H1 (cell line): Measurements from ENCODE around the gene HOXA11.

Experiments
- CBX5 ChIP-seq: fragments of 300-800, 300-1000 bp; sonication (generic); IDR thresholded peaks from 2 replicates; pipeline ENCODE4 v1.7.1; 2016; ENCODE audit warnings: antibody characterized with exemption, low read length, low read depth
- GABPA ChIP-seq: IDR thresholded peaks from 2 replicates; pipeline ENCODE4 v1.6.1; 2011; ENCODE audit warnings: mild to moderate bottlenecking, low read length, moderate library complexity, borderline replicate concordance; ENCODE audit not compliant: insufficient read depth
- JUN ChIP-seq: IDR thresholded peaks from 2 replicates; pipeline ENCODE4 v1.6.1; 2011; ENCODE audit warnings: low read depth, mild to moderate bottlenecking, improper control_type of control experiment, low read length
- POLR2A ChIP-seq, 2 experiments: IDR thresholded peaks; 1 replicate in 1 of 2; 2 replicates in 1 of 2; pipeline ENCODE4 v1.6.1; 2011; ENCODE audit warnings: low read depth in 2 of 2, low read length in 2 of 2, mild to moderate bottlenecking in 2 of 2; ENCODE audit errors: control extremely low read depth in 1 of 2
- RAD21 ChIP-seq, 2 experiments: IDR thresholded peaks in 1 of 2; conservative IDR thresholded peaks in 1 of 2; 2 replicates each; pipeline ENCODE4 v1.6.1; 2011; ENCODE audit warnings: low read depth in 2 of 2, low read length in 2 of 2, improper control_type of control experiment in 1 of 2, inconsistent platforms in 1 of 2, mild to moderate bottlenecking in 1 of 2, moderate library complexity in 1 of 2
- SIN3A ChIP-seq, 2 experiments: IDR thresholded peaks in 1 of 2; conservative IDR thresholded peaks in 1 of 2; 2 replicates each; pipeline ENCODE4 v1.6.1; 2011 to 2012; ENCODE audit warnings: low read length in 2 of 2, improper control_type of control experiment in 1 of 2, low read depth in 1 of 2, mild to moderate bottlenecking in 1 of 2
- SIX5 ChIP-seq: IDR thresholded peaks from 2 replicates; pipeline ENCODE4 v1.6.1; 2011; ENCODE audit warnings: mild to moderate bottlenecking, low read depth, low read length
- SRF ChIP-seq: IDR thresholded peaks from 2 replicates; pipeline ENCODE4 v1.6.1; 2011; ENCODE audit warnings: mild to moderate bottlenecking, low read depth, low read length, moderate library complexity
- TAF1 ChIP-seq: IDR thresholded peaks from 2 replicates; pipeline ENCODE4 v1.6.1; 2011; ENCODE audit warnings: mild to moderate bottlenecking, low read depth, low read length
- TEAD4 ChIP-seq: IDR thresholded peaks from 2 replicates; pipeline ENCODE4 v1.6.1; 2012; ENCODE audit warnings: low read depth, low read length, inconsistent platforms, mixed read lengths
- TF ChIP-seq, protein P1 (sequence below), 3 experiments: IDR thresholded peaks; 1 replicate in 2 of 3; 2 replicates in 1 of 3; pipeline versions ENCODE4 v1.5.1 to v1.6.1; 2011; ENCODE audit warnings: low read length in 3 of 3, mild to moderate bottlenecking in 3 of 3, inconsistent platforms in 2 of 3, low read depth in 1 of 3, moderate library complexity in 1 of 3; ENCODE audit not compliant: insufficient read depth in 1 of 3; ENCODE audit errors: control extremely low read depth in 1 of 3
- TF ChIP-seq, protein P2 (sequence below): IDR thresholded peaks from 2 replicates; pipeline ENCODE4 v1.6.1; 2012; ENCODE audit warnings: inconsistent platforms
- TF ChIP-seq, protein P3 (sequence below): IDR thresholded peaks from 2 replicates; pipeline ENCODE4 v1.6.1; 2011; ENCODE audit warnings: low read length, improper control_type of control experiment
- TF ChIP-seq, protein P4 (sequence below): IDR thresholded peaks from 2 replicates; pipeline ENCODE4 v1.6.1; 2011; ENCODE audit warnings: low read depth, mild to moderate bottlenecking, low read length; ENCODE audit not compliant: insufficient read depth

DNA sequence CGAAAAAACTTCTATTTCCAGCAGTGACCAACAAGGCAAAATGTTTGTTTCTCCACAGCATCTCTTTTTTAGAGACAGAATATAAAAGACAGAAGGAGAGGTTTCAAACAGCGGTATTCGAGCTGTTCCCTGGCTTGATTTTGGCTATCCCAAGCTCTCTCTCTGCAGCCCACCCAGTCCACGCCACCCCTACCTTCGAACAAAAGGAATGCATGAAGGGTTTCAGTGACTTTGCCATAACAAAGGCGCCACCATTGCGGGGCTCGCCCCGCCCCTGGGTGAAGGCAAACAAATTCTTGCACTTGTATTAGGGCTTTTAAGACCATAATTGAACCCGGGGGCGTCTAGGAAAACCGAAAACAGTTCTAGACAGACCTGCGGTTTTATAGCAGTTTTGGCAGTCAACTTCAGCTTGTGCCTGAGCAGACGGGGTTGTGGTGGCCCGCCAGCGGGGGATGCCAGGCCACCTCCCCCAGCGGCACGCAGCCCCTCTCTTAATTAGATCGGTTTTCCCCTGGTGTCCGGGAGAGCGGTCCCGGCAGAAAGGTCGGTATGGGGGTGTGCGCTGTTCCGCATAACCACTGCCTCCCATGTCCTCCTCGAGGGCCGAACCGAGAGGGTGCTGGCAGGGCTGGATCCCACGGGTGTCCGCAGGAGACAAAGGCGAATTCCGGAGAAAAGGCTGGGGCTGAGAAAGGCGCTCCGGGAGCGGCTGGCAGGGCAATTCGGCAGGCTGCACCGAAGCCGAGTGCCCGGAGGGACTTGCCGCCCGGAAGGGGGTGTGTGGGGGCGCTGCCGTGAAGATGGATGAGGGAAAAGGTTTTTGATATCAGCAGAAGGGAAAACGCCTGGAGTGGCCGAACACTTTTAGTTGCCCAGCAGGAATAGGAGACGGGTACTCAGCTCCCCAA, 2.7 kb upstream of the HOXA11 start:
- TF ChIP-seq, protein P1, sequence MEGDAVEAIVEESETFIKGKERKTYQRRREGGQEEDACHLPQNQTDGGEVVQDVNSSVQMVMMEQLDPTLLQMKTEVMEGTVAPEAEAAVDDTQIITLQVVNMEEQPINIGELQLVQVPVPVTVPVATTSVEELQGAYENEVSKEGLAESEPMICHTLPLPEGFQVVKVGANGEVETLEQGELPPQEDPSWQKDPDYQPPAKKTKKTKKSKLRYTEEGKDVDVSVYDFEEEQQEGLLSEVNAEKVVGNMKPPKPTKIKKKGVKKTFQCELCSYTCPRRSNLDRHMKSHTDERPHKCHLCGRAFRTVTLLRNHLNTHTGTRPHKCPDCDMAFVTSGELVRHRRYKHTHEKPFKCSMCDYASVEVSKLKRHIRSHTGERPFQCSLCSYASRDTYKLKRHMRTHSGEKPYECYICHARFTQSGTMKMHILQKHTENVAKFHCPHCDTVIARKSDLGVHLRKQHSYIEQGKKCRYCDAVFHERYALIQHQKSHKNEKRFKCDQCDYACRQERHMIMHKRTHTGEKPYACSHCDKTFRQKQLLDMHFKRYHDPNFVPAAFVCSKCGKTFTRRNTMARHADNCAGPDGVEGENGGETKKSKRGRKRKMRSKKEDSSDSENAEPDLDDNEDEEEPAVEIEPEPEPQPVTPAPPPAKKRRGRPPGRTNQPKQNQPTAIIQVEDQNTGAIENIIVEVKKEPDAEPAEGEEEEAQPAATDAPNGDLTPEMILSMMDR (IDR thresholded peaks at IDR 0.05; ENCODE audit: control extremely low read depth in 1 of 3, insufficient read depth in 1 of 3, low read depth in 1 of 3, low read length in 3 of 3): no peak
- TF ChIP-seq SIX5 (no peak), JUN (no peak), POLR2A (IDR thresholded peaks at IDR 0.05; ENCODE audit: control extremely low read depth in 1 of 2, low read depth in 2 of 2, low read length in 2 of 2) (no peak), RAD21 (IDR thresholded peaks at IDR 0.05 in 1 of 2, conservative IDR thresholded peaks at IDR 0.05 in 1 of 2; ENCODE audit: low read depth in 2 of 2, low read length in 2 of 2) (no peak), CBX5 (no peak), TEAD4 (no peak), SIN3A (conservative IDR thresholded peaks at IDR 0.05 in 1 of 2, IDR thresholded peaks at IDR 0.05 in 1 of 2; ENCODE audit: low read depth in 1 of 2, low read length in 2 of 2) (no peak), SRF (no peak), TAF1 (no peak), GABPA (no peak)
- TF ChIP-seq, protein P2, sequence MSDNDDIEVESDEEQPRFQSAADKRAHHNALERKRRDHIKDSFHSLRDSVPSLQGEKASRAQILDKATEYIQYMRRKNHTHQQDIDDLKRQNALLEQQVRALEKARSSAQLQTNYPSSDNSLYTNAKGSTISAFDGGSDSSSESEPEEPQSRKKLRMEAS: no peak
- TF ChIP-seq, protein P3, sequence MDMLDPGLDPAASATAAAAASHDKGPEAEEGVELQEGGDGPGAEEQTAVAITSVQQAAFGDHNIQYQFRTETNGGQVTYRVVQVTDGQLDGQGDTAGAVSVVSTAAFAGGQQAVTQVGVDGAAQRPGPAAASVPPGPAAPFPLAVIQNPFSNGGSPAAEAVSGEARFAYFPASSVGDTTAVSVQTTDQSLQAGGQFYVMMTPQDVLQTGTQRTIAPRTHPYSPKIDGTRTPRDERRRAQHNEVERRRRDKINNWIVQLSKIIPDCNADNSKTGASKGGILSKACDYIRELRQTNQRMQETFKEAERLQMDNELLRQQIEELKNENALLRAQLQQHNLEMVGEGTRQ: no peak
- TF ChIP-seq, protein P4, sequence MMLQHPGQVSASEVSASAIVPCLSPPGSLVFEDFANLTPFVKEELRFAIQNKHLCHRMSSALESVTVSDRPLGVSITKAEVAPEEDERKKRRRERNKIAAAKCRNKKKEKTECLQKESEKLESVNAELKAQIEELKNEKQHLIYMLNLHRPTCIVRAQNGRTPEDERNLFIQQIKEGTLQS: no peak
